Measurements from ENCODE around the gene ERCC4. TPM values are rescaled to one million over a fixed set of nuclear protein-coding genes. Genes with fewer than 3 reads are reported as not detected.

Gene ERCC4
- total RNA-seq: 8.5 and 12.1 TPM in 2 replicates

GRCh38 chr16:13919683-13920509 lies at the start of gene ERCC4:
TSS of gene ERCC4 (plus strand) at chr16:13920154. CDS start at chr16:13920166, 12 bp downstream.

Other genes starting within 250 kb of the ERCC4 start
- gene MRTFB, start 151.2 kb downstream of the ERCC4 start, total RNA-seq: 11.1 and 13.2 TPM in 2 replicates